PFSK-1 (cell line): ENCODE results near the gene HBQ1.

Experiments used
- FOXP2 ChIP-seq: optimal IDR thresholded peaks from 2 replicates; pipeline ENCODE3; 2011; ENCODE audit warnings: borderline replicate concordance, control low read depth, inconsistent platforms; ENCODE audit not compliant: insufficient read depth; ENCODE audit errors: extremely low read length, extremely low read depth
- POLR2AphosphoS5 ChIP-seq: IDR thresholded peaks from 2 replicates; pipeline ENCODE4 v1.6.1; 2012; ENCODE audit warnings: low read depth, mild to moderate bottlenecking, control low read depth, low read length, moderate library complexity
- REST ChIP-seq, 2 experiments: IDR thresholded peaks; 2 replicates each; pipeline versions ENCODE4 v1.6.1 to v1.8.0; 2011 to 2012; ENCODE audit warnings: low read depth in 2 of 2, low read length in 2 of 2, control low read depth in 1 of 2, inconsistent platforms in 1 of 2, mild to moderate bottlenecking in 1 of 2, moderate library complexity in 1 of 2; ENCODE audit not compliant: insufficient read depth in 1 of 2
- SIN3A ChIP-seq: IDR thresholded peaks from 2 replicates; pipeline ENCODE4 v1.6.1; 2012; ENCODE audit warnings: mild to moderate bottlenecking, low read length, moderate library complexity, borderline replicate concordance; ENCODE audit not compliant: insufficient read depth
- TAF1 ChIP-seq: IDR thresholded peaks from 2 replicates; pipeline ENCODE4 v1.6.1; 2012; ENCODE audit warnings: low read length, control low read depth, borderline replicate concordance; ENCODE audit not compliant: insufficient read depth

HBQ1 gene

GRCh38 chr16:146646-147045 lies 33.6 kb upstream of the HBQ1 start:
- TF ChIP-seq FOXP2, result no peak
- TF ChIP-seq POLR2AphosphoS5, result no peak
- no peak for TF ChIP-seq TAF1
- TF ChIP-seq SIN3A, result no peak
- no peak for TF ChIP-seq REST (IDR thresholded peaks at IDR 0.05; ENCODE audit: insufficient read depth in 1 of 2, low read depth in 2 of 2, low read length in 2 of 2)

- TF ChIP-seq SIN3A (no peak), POLR2AphosphoS5 (no peak), REST (IDR thresholded peaks at IDR 0.05; ENCODE audit: insufficient read depth in 1 of 2, low read depth in 2 of 2, low read length in 2 of 2) (no peak), TAF1 (no peak), FOXP2 (no peak)
Observed at GRCh38 chr16:149024-149660, 31.1 kb upstream of the HBQ1 start.

- TF ChIP-seq REST (IDR thresholded peaks at IDR 0.05; ENCODE audit: insufficient read depth in 1 of 2, low read depth in 2 of 2, low read length in 2 of 2), result no peak
- TF ChIP-seq POLR2AphosphoS5, result no peak
- TF ChIP-seq SIN3A, result no peak
- TF ChIP-seq FOXP2, result no peak
- TF ChIP-seq TAF1, result no peak
Observed at GRCh38 chr16:152141-153128, 27.8 kb upstream of the HBQ1 start, which contains the start of gene HBZ. Gene HBZ (plus strand): TSS chr16:152644. CDS start chr16:152910, 266 bp downstream.

DNA sequence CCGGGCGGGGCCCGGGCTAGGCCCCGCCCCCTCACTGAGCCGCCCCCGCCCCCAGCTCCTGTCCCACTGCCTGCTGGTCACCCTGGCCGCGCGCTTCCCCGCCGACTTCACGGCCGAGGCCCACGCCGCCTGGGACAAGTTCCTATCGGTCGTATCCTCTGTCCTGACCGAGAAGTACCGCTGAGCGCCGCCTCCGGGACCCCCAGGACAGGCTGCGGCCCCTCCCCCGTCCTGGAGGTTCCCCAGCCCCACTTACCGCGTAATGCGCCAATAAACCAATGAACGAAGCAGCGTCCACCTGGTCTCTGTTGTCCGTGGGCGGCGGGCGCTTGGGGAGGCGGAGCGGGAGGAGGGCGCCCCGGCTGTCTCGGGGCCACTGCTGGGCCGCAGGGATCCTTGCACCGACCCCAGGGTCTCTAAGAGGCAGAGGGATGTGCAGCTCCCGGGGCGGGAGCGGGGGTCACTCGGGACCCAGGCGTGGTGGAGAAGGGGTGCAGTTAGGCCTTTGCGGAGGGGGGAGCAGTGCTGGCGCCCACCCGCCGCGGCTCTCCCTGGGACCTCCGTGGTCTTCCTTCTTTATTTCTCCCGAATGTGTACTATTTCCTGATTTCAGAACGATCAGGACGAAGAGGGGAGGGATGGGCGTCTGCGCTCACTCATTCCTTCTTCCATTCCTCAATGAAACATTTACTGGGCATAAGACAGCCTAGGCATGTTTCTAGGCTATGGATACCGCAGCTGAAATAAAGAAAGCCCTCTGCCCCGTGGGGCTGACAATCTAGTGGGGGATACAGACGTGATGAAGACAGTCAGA lies 25.8 kb upstream of the HBQ1 start:
- no peak for TF ChIP-seq SIN3A
- TF ChIP-seq REST (IDR thresholded peaks at IDR 0.05; ENCODE audit: insufficient read depth in 1 of 2, low read depth in 2 of 2, low read length in 2 of 2), result no peak
